Endothelial cell of umbilical vein (primary cell): ENCODE results near the gene PTH1R. TPM values are rescaled to one million over a fixed set of nuclear protein-coding genes. Genes with fewer than 3 reads are reported as not detected.

Source experiments
- BruUV-seq: library from RNA; stranded (reverse); fragments of 400-500 nt; replicated peaks from 2 replicates; lab custom pipeline; 2021; lab: Mats Ljungman, UMichigan
- CTCF ChIA-PET: fragments of 300-600, 350-600 bp; sonication (Branson Sonifier 250); formaldehyde crosslinking; loops from one replicate; lab custom pipeline; 2021; ENCODE audit warnings: antibody characterized with exemption, inconsistent platforms; lab: Charles Lee
- POLR2A ChIA-PET: fragments of 300-600, 350-600 bp; sonication (Branson Sonifier 250); formaldehyde crosslinking; loops from one replicate; lab custom pipeline; 2021; ENCODE audit warnings: antibody characterized with exemption, inconsistent platforms; lab: Charles Lee
- DNase-seq: peaks from one replicate; pipeline ENCODE4 v3.0.0-alpha.2; 2011; ENCODE audit warnings: low read depth, low spot score
- FAIRE-seq: peaks from 2 replicates; lab custom pipeline; 2011; peaks lifted over from hg19 to GRCh38; lab: Jason Lieb, UNC
- H2AFZ ChIP-seq: 2 replicates; pipeline ENCODE4 v1.6.0; 2012; ENCODE audit warnings: low read depth, low read length, control low read depth, inconsistent platforms
- H3K27ac ChIP-seq: 2 replicates; pipeline ENCODE4 v1.5.1; 2011; ENCODE audit warnings: low read depth, mild to moderate bottlenecking, control low read depth, low read length, moderate library complexity; ENCODE audit not compliant: insufficient read depth
- H3K27me3 ChIP-seq, 2 experiments: 2 replicates each; pipeline versions ENCODE4 v1.6.0 to v1.6.1; 2011; ENCODE audit warnings: low read length in 2 of 2, mixed read lengths in 1 of 2; ENCODE audit not compliant: control insufficient read depth in 2 of 2, insufficient read depth in 2 of 2
- H3K36me3 ChIP-seq, 2 experiments: 2 replicates in 1 of 2; 3 replicates in 1 of 2; pipeline ENCODE4 v1.5.1; 2011; ENCODE audit warnings: low read length in 2 of 2, mild to moderate bottlenecking in 1 of 2, moderate library complexity in 1 of 2; ENCODE audit not compliant: control insufficient read depth in 2 of 2, insufficient read depth in 2 of 2; ENCODE audit errors: extremely low read depth in 1 of 2
- H3K4me1 ChIP-seq: 3 replicates; pipeline ENCODE4 v1.5.1; 2011; ENCODE audit warnings: mild to moderate bottlenecking, low read length; ENCODE audit not compliant: control insufficient read depth, insufficient read depth; ENCODE audit errors: extremely low read depth
- H3K4me2 ChIP-seq: 2 replicates; pipeline ENCODE4 v1.6.1; 2011; ENCODE audit warnings: low read length, control low read depth, mixed read lengths; ENCODE audit not compliant: insufficient read depth
- H3K4me3 ChIP-seq, 3 experiments: fragments of 200-600 bp in 1 of 3; sonication (generic), shearing (Covaris generic) in 1 of 3; replicated peaks in 1 of 3; 2 replicates each; pipeline ENCODE4 v1.5.1; 2011 to 2016; ENCODE audit warnings: control low read depth in 3 of 3, low read length in 3 of 3, mild to moderate bottlenecking in 2 of 3, inconsistent platforms in 1 of 3, low read depth in 1 of 3, moderate library complexity in 1 of 3; ENCODE audit not compliant: insufficient read depth in 1 of 3
- H3K79me2 ChIP-seq: 2 replicates; pipeline ENCODE4 v1.6.0; 2012; ENCODE audit warnings: low read length, inconsistent platforms; ENCODE audit not compliant: control insufficient read depth, insufficient read depth
- H3K9ac ChIP-seq: replicated peaks from 2 replicates; pipeline ENCODE3; 2011; ENCODE audit warnings: low read length, control low read depth; ENCODE audit not compliant: insufficient read depth; ENCODE audit errors: extremely low read depth
- H3K9me1 ChIP-seq: replicated peaks from 3 replicates; pipeline ENCODE4 v1.6.0; 2011; ENCODE audit warnings: mild to moderate bottlenecking, low read length; ENCODE audit not compliant: control insufficient read depth, insufficient read depth; ENCODE audit errors: extremely low read depth
- H3K9me3 ChIP-seq: replicated peaks from 2 replicates; pipeline ENCODE4 v1.5.1; 2012; ENCODE audit warnings: low read length, inconsistent platforms; ENCODE audit not compliant: control insufficient read depth, insufficient read depth
- H4K20me1 ChIP-seq: replicated peaks from 2 replicates; pipeline ENCODE3; 2011; ENCODE audit warnings: mild to moderate bottlenecking, low read length; ENCODE audit not compliant: control insufficient read depth, insufficient read depth; ENCODE audit errors: extremely low read depth
- EZH2 ChIP-seq: IDR thresholded peaks from 2 replicates; pipeline ENCODE4 v1.6.1; 2012; ENCODE audit warnings: borderline replicate concordance, low read depth, mild to moderate bottlenecking, moderate library complexity, low read length, inconsistent platforms; ENCODE audit not compliant: severe bottlenecking
- FOS ChIP-seq: IDR thresholded peaks from 2 replicates; pipeline ENCODE4 v1.6.1; 2011; ENCODE audit warnings: mild to moderate bottlenecking, low read length, moderate library complexity, borderline replicate concordance; ENCODE audit not compliant: insufficient read depth
- GATA2 ChIP-seq: IDR thresholded peaks from 2 replicates; pipeline ENCODE4 v1.7.0; 2011; ENCODE audit warnings: low read depth, mild to moderate bottlenecking, moderate library complexity, mixed read lengths, low read length; ENCODE audit not compliant: insufficient read length, insufficient read depth
- JUN ChIP-seq: IDR thresholded peaks from 2 replicates; pipeline ENCODE4 v1.6.1; 2011; ENCODE audit warnings: borderline replicate concordance, low read depth; ENCODE audit not compliant: insufficient read length, insufficient read depth
- MYC ChIP-seq: IDR thresholded peaks from one replicate; pipeline ENCODE4 v1.6.1; 2011; ENCODE audit warnings: mild to moderate bottlenecking, low read depth, low read length
- POLR2A ChIP-seq: IDR thresholded peaks from 2 replicates; pipeline ENCODE4 v1.6.1; 2012; ENCODE audit warnings: low read depth, mild to moderate bottlenecking, control low read depth, low read length
- POLR2AphosphoS5 ChIP-seq: IDR thresholded peaks from 2 replicates; pipeline ENCODE4 v1.6.1; 2012; ENCODE audit warnings: low read depth, mild to moderate bottlenecking, control low read depth, low read length, moderate library complexity; ENCODE audit not compliant: insufficient read depth
- dilution Hi-C: fragments of 300-500 bp; cut with MboI; formaldehyde crosslinking; loops from one replicate; pipeline ENCODE4 v1.15.0; 2019; ENCODE audit warnings: low sequenced_read_pairs; ENCODE audit not compliant: extremely low pct_ligation_motif_present
- intact Hi-C: fragments of 100-400 bp; cut with micrococcal nuclease; formaldehyde crosslinking; loops from one replicate; pipeline ENCODE4 v1.10.0; 2022
- polyA plus RNA-seq, 4 experiments: library from polyadenylated mRNA; depleted of rRNA in 3 of 4; stranded (reverse) in 3 of 4; unstranded in 1 of 4; fragments of >200 nt; gene quantifications; 2 replicates each; pipeline versions ENCODE4 v1.2.1 to v1.2.3, GENCODE V29; 2011 to 2012; ENCODE audit warnings: missing spikeins in 1 of 4
- total RNA-seq: library from RNA; stranded (reverse); gene quantifications from 2 replicates; pipeline ENCODE4 v1.2.3, GENCODE V29; 2021
- TF ChIP-seq, protein P1 (sequence below), 2 donors: IDR thresholded peaks; 1 replicate in 1 of 2; 2 replicates in 1 of 2; pipeline ENCODE4 v1.5.1; 2011; ENCODE audit warnings: low read length in 2 of 2, mild to moderate bottlenecking in 2 of 2, moderate library complexity in 2 of 2, control low read depth in 1 of 2, inconsistent platforms in 1 of 2, low read depth in 1 of 2; ENCODE audit not compliant: insufficient read depth in 1 of 2; ENCODE audit errors: extremely low read depth in 1 of 2
- TF ChIP-seq, protein P2 (sequence below): IDR thresholded peaks from 2 replicates; pipeline ENCODE4 v1.6.1; 2011; ENCODE audit not compliant: insufficient read depth, insufficient read length

PTH1R gene
- total and polyA plus RNA-seq, 2 donors (not counting 3 experiments of a cell fraction or from before 2014, with no cell fraction given): 0.08 to 0.46 TPM

DNA sequence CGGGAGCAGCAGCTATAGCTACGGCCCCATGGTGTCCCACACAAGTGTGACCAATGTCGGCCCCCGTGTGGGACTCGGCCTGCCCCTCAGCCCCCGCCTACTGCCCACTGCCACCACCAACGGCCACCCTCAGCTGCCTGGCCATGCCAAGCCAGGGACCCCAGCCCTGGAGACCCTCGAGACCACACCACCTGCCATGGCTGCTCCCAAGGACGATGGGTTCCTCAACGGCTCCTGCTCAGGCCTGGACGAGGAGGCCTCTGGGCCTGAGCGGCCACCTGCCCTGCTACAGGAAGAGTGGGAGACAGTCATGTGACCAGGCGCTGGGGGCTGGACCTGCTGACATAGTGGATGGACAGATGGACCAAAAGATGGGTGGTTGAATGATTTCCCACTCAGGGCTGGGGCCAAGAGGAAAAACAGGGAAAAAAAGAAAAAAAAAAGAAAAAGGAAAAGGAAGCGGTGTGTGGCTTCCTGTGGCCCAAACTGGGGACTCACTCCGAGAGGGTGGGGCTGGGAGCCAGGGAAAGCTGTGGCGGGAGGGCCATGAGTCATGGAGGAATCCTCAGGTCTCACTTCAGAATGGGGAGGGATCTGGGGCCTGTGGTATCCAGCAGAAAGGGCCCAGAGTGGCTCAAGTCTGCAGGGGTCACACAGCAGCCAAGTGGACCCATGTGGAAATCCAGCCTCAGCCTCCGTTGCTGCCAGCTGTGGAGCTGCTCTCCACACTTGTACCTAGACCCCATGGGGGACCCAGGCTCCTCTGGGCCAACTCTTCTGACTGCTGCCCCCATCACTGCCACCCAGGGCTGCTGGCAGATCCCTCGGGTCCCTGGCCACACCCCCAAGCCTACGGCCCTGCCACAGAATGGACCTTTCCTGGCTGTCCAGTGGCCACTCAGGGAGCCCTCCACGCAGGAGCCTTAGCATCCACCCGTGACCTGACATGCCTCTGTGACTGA lies 26.1 kb downstream of the PTH1R start:
- CTCF ChIA-PET: interaction anchor here (1.1 to 1.2 kb wide), 2 partner anchors 10 to 16 kb away, joined by 3 read pairs; no protein-coding TSS in a partner anchor
- FAIRE-seq: peak; percentile 79

More for the DNA sequence above, 26.1 kb downstream of the PTH1R start:
- TF ChIP-seq POLR2AphosphoS5 (peak; percentile 27), MYC (no peak), GATA2 (no peak), POLR2A (no peak), FOS (peak; percentile 65), JUN (no peak), EZH2 (no peak)
- TF ChIP-seq, protein P1, sequence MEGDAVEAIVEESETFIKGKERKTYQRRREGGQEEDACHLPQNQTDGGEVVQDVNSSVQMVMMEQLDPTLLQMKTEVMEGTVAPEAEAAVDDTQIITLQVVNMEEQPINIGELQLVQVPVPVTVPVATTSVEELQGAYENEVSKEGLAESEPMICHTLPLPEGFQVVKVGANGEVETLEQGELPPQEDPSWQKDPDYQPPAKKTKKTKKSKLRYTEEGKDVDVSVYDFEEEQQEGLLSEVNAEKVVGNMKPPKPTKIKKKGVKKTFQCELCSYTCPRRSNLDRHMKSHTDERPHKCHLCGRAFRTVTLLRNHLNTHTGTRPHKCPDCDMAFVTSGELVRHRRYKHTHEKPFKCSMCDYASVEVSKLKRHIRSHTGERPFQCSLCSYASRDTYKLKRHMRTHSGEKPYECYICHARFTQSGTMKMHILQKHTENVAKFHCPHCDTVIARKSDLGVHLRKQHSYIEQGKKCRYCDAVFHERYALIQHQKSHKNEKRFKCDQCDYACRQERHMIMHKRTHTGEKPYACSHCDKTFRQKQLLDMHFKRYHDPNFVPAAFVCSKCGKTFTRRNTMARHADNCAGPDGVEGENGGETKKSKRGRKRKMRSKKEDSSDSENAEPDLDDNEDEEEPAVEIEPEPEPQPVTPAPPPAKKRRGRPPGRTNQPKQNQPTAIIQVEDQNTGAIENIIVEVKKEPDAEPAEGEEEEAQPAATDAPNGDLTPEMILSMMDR (IDR thresholded peaks at IDR 0.05; ENCODE audit: extremely low read depth in 1 of 2, insufficient read depth in 1 of 2, low read depth in 1 of 2, low read length in 2 of 2): no peak
- TF ChIP-seq, protein P2, sequence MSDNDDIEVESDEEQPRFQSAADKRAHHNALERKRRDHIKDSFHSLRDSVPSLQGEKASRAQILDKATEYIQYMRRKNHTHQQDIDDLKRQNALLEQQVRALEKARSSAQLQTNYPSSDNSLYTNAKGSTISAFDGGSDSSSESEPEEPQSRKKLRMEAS: no peak
- H3K36me3 ChIP-seq: no peaks in the 10 kb centered on the region
- H3K9ac ChIP-seq: no peak overlapping the region
- DNase-seq: peak; percentile 39
- dilution Hi-C loops (no loop called here), intact Hi-C loops (no loop called here)
- H3K9me1 ChIP-seq: no peaks in the 10 kb centered on the region
- H4K20me1 ChIP-seq: no peaks in the 10 kb centered on the region
- H2AFZ ChIP-seq: peak overlapping the region; percentile 11
- no TSS peak for BruUV-seq
- no peaks in the 10 kb centered on the region for H3K9me3 ChIP-seq
- H3K79me2 ChIP-seq: no peaks in the 10 kb centered on the region
- no peaks in the 10 kb centered on the region for H3K27me3 ChIP-seq
- H3K4me2 ChIP-seq: no peak overlapping the region
- POLR2A ChIA-PET: no interaction called here
- no peak overlapping the region for H3K4me3 ChIP-seq
- peaks cover 8% of the 10 kb centered on the region for H3K4me1 ChIP-seq
- no peak overlapping the region for H3K27ac ChIP-seq
